Right lung (tissue), 5 donors: ENCODE results near the gene JAKMIP1. TPM values are rescaled to one million over a fixed set of nuclear protein-coding genes. Genes with fewer than 3 reads are reported as not detected.
"Not testable (repeated sequence)": the region's sequence is repeated elsewhere in the genome, so short reads cannot be mapped to it uniquely, and the experiment has no call there.

Experiments used
- DNase-seq, 2 donors: peaks; one replicate each; pipeline ENCODE4 v3.0.0-alpha.2; 2013
- polyA plus RNA-seq, 5 donors: library from polyadenylated mRNA; unstranded; fragments of 120-200 nt; gene quantifications; one replicate each; pipeline versions ENCODE4 v1.2.1 to v1.2.3, GENCODE V29; 2013; ENCODE audit warnings: inconsistent platforms in 1 of 5, low replicate concordance in 1 of 5; ENCODE audit not compliant: insufficient read length in 5 of 5, insufficient read depth in 1 of 5

The JAKMIP1 gene
- polyA plus RNA-seq, 5 donors: 0.12 to 0.22 (median 0.16) TPM; not detected in 1

DNA sequence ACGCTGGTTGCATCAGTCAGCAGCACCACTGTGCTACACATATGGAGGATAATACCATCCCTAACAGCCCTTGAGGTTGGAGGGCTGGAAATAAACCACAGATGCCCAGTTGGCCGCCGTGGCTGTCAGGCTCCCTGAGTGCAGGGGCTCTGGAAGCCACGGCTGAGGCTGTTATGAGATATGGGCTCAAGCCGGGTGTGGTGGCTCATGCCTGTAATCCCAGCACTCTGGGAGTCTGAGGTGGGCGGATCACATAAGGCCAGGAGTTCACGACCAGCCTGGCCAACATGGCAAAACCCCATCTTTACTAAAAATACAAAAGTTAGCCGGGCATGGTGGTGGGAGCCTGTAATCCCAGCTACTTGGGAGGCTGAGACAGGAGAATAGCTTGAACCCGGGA is 207.0 kb downstream of the JAKMIP1 start:
- DNase-seq: not testable (repeated sequence)

DNA sequence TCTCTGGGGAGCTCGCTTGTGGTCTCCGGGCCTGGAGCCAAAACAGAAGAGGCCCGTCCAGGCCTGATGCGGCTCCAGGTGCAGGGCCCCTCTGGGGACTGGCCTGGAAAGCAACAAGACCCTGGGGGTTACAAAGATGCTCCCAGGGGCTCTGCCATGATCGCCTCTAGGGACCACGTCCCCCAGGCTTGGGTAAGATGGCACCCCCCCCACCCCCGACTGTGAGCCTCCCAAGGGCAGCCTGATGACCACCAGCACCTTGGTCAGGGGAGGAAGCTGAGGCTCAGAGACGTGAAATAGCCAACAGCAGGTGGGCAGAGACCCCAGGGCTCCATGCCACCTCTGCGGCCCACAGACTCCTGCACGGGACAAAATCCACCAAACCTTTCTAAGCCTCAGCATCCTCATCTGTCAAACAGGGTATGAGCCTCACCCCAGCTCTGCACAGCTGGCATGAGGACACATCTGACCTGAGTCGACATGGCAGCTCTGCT is 207.5 kb downstream of the JAKMIP1 start:
- no peak for DNase-seq

DNA sequence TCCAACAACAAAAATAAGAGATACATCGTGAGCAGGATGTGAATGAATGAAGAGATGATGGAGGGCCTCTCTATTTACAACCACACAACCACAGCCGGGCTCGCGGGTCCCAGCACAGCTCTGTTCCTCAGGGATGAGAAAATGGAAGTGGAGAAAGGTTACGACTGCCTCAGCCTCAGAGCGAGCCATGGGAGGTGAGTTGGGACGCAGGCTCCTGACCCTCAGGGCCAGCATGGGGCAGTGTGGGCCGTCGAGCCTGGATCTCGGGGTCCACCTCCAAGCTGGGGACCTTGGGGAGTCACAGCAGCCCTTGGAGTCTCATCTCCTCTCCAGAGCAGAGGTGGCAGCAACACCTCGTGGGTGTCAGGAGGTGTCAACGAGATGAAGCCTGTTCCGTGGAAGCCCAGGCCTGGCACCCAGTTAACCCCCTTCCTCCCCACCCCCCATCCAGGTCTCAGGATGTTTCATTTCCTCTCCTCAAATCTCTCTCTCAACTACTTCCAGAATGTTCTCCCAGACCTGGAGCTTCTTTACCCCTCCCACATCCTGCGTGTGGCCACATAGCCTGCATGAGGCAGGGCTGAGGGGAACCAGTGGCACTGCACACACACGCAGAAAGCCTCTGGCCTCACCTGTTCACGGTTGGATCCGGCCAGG is 208.1 kb downstream of the JAKMIP1 start:
- DNase-seq: no peak

DNA sequence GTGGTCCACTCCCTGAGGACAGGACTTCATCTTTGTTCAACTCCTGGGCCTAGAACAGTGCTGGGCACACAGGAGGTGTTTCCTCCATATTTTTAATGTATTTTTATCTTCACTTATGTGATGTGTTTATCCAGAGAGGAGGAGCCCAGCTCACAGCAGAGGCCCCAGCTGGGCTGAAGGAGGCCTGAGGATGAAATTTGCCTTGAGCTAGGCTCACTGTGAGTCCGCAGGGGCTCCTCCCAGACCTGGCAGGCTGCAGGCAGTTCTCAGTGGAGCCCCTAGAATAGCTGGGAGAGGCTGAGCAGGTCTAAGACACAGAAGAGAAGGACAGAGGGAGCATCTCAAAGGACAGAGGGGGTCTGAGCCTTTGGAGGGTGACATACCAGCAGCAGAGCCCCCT is 208.9 kb downstream of the JAKMIP1 start:
- DNase-seq: no peak

DNA sequence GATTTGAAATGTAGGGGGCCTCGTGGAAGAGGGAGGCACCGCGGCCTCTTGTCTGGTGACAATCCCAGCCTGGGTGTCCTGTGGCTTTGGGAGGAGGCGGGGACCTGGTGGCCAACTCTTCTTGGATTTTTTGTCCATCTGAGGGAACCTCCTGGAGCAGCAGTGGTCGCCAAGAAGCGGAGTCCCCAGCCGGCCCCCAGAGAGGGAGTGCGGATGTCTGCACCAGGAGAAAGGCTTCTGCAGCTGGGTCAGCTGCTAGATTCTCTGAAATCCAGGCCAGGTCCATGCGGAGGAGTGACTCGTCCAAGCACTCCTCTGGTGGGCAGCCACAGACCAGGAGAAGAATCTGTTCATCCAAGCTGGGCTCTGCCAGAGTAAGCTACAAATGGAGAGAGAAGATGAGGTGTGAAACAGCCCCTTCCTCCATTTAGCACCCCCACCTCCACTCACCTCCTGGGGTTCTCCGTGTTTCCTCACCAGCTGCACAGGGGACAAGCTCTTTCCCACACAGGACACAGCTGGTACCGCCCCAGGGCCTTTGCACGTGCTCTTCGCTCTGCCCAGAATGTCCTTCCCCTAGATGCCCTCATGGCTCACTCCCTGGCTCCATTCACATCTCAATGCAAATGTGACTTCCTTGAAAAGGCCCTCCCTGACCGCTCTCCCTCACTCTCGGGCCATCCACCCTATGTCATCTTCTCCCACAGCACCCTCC is 209.7 kb downstream of the JAKMIP1 start:
- no peak for DNase-seq

DNA sequence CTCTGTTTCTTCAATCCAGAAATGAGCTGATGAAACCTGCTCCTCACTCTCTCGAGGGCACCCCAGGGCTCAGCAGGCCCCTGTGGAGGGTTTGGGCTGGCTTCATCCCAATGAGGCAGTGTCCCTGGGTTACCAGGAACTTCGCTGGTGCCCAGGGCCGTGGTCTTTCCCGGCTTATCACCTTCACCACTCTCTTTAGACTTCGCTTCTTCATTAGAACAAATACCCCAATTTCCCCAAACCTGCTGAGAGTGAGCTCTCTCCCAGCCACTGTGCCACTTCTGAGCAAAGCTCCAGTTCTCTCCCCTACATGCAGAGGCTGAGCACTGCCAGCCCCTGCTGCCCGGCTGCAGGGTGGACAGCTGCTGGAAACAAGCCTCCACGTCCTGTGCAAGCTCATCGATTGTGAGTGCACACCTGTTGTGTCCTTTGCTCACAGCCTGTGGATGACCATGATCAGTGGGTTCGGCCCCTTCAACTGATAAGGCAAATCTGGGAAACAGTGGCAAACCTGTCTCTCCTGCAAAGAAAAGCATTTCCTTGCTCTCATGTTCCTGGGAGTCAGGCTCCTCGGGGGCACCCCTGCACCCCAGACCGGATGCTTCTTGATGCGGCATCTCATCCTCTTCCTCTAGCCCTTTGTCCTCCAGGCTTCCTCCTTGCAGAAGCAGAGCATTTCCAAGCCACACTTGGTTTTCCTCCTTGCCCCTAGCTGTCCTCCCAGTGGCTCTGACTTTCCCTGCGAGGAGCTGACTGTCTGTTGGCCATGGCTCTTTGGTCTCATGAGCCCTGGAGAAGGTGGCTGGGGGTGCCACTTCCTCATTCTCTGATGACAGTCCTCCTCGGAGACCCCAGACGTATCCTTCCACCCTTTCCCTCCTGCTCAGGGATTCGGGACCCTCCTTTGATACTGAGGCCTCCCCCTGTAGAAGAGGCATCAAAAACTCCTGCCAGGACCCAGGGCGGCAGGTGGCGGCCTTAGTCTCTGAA is 210.8 kb downstream of the JAKMIP1 start:
- no peak for DNase-seq

DNA sequence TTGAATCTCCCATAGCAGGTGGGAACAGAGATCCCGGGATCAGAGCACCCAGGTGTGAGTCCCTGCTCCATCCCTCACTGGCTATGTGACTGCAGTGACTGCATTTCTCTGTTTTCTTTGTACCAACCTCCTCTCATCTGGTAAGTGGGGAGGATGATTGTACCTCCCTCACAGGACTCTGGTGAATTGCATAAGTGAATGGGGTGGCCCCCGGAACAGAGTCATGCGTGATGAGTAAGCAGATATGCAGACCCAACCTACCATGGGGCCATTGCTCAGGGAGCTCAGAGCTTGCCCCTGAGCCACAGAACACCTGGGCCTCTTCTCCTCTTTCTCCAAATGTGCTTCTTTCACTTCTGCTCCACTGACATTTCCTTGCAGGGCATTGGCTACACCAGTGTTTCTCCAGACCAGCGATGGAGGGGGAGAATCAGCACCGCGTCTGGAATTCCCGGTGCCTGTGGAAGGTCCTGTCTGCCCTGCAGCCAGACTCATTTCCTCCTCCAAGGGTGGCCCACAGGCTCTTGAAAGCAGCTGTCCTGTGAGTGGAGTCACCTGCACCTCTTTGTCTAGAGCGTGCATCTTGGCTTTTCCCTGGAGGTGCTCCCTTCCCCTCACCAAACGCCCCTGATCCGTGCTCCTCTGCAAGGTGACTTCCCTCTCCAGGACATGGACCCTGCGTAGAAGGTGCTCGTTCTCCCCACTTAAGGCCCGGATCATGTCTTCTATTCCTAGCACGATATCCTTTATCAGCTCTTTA is 212.1 kb downstream of the JAKMIP1 start:
- DNase-seq: no peak

DNA sequence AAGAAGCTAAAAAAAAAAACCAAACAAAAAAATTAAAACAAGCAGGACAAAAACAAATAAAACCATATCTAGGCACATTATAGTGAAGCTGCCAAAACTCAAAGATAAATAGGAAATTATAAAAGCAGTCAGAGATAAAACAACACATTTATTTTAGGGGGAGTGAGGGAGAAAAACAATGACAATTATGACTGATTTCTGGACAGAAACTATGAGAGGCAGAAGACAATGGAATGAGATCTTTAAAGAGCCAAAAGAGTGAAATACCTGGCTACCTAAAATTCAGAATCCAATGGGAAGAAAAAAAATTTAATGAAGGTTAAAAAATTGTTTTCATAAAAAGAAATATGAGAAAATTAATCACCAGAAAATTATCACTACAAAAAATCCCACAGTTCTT is 215.5 kb downstream of the JAKMIP1 start:
- DNase-seq: no peak

DNA sequence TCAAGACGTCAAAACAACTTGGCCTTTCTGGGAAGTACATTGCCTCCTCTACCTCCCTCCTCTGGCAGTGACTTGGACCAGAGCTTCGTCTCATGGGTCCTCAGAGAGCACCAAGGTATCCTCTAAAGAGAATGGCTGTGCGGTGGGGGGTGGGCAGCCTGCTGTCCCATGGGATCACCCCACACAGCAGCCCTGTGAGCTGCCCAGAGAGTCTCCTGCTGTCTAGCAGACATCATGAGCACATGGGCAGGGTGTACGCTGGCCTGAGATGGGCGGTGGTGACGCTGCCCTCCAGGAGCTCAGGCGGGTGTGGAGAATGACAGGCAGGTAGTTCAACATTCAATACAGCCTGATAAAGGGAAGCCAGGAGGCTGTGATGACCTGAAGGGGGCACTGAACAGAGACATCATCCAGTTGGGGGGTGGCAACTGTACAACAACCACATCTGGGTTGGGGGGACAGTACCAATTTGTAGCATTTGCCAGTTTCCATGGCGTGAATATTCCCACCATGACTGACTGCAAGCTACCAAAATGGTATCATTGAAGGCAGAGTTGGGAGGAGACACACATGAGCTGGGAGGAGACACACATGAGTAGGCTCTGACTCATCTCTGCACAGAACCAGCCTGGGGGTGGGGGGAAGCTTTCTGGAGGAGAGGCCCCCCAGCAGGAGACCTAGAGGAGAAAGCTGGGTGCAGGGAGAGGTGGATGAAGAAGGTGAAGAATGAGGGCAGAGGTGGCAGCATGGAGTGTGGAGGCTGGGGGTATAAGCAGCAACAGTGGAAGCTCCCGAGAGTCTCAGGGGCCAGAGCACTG is 218.0 kb downstream of the JAKMIP1 start:
- DNase-seq: no peak

DNA sequence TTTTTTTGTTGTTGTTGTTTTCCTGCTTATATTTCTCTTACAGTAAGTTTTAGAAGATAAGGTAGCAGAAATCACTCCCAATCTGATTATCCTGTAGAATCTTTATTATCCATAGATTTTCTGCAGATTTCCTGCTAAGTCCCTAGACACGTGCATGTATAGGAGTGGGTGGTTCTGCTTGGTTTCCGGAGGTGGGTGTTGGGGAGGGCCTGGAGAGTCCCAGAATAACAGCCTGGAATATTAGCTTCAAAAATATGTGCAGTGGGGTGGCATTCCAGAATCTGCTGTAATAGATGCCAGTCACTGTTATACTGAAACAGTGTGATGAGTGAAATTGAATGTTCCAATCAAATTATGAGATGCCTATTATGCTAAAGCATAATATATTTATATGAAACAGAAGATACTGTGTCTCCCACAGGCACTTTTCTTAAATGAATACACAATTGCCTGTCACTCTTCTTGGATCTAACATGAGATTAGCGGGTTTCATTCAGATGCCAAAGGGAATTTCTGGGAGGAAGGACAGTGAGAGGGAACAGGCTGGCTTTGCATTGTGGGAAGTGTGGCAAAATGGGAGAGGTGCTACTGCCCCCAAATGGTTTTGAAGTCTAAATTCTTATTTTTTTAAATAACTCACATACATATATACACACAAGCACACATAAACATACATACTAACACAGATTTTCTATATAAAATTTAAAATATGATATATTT is 219.8 kb downstream of the JAKMIP1 start:
- no peak for DNase-seq

DNA sequence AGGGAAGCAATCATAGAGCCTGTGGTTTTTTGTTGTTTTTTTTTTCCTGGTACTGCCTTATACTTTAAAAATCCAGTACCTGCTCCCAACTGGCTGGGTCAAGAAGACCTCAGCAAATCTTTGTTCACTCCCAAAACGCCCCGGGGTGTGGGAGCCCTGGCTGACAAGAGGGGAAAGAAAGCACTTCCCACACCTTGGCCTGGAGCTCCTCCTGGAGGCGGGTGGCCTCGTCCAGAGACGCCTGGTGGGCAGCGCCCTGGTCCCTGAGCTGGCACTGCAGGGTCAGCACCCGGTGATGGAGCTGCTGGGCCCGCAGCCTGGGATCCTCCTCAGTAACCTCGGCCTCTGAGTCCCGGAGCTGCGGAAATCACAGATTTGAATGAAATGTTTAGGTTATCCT is 220.4 kb downstream of the JAKMIP1 start:
- DNase-seq: no peak

DNA sequence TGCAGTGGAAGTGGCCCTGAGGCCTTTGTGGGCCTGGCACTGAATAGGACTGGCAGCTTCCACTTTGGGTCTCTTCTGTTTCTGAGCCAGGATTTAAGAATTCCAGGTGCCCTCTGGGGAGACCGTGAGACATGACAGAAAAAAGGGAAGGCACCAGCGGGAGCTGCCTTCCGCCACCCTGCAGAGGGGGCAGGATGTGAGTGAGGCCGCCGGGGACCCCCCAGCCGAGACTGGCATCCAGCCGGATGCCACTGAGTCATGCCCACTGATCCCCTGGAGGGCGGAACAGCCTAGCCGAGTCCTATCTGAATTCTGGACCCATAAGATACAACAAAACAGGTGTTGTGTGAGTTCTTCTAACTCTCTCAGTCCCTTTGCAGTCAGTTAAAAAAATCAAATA is 223.4 kb downstream of the JAKMIP1 start:
- no peak for DNase-seq

DNA sequence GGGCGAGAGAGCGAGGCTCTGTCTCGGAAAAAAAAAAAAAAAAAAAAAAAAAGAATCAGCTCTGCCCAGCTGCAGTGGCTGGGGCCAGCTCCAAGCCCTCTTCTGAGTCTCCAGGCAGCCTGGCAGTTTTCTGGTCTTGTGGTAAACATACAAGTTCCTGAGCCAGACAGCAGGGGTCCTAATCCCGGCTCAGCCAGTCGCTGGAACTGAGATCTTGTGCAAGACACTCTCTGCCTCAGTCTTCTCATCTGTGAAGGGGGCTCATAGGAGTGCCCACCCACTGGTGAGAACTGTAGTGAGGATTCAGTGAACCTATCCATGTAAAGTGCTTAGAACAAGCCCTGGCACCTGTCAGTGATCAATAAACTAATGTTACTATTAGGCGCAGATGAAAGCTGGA is 223.9 kb downstream of the JAKMIP1 start:
- no peak for DNase-seq

Other genes with a start within 250 kb of the JAKMIP1 start
- under 1 TPM in 4 of 5 donors, not detected in 1; 0.01 to 0.03 (median 0.01) TPM for gene C4orf50, start 182.1 kb downstream of the JAKMIP1 start, polyA plus RNA-seq
- gene WFS1, start 69.3 kb upstream of the JAKMIP1 start, polyA plus RNA-seq: 10 to 100 TPM; 28.7 to 44.5 (median 38.5) TPM